H1 (cell line): Measurements from ENCODE around the gene PCIF1. TPM values are rescaled to one million over a fixed set of nuclear protein-coding genes. Genes with fewer than 3 reads are reported as not detected.
"Not testable (repeated sequence)": the region's sequence is repeated elsewhere in the genome, so short reads cannot be mapped to it uniquely, and the experiment has no call there.

ENCODE experiments used
- CTCF ChIA-PET: fragments of 300-600 bp; sonication (Branson Sonifier 250); formaldehyde crosslinking; loops from one replicate; lab custom pipeline; 2021; ENCODE audit not compliant: partially characterized antibody; lab: Charles Lee
- POLR2A ChIA-PET: fragments of 300-600 bp; sonication (Branson Sonifier 250); formaldehyde crosslinking; loops from one replicate; lab custom pipeline; 2021; ENCODE audit warnings: inconsistent platforms; ENCODE audit not compliant: partially characterized antibody; lab: Charles Lee
- DNase-seq, 2 experiments: peaks; one replicate each; pipeline versions ENCODE4 v3.0.0 to v3.0.0-alpha.2; 2010 to 2022; ENCODE audit warnings: low spot score in 2 of 2, low read depth in 1 of 2, mixed read lengths in 1 of 2
- FAIRE-seq: peaks from 2 replicates; lab custom pipeline; 2011; peaks lifted over from hg19 to GRCh38; lab: Jason Lieb, UNC
- H2AFZ ChIP-seq: 2 replicates; pipeline ENCODE4 v1.8.1; 2012; ENCODE audit warnings: low read length, inconsistent platforms
- H2AK5ac ChIP-seq: 2 replicates; pipeline ENCODE4 v1.6.1; 2013; ENCODE audit warnings: low read depth, low read length
- H2BK120ac ChIP-seq: replicated peaks from 2 replicates; pipeline ENCODE3; 2013; ENCODE audit warnings: low read depth, low read length, inconsistent platforms
- H2BK12ac ChIP-seq: 2 replicates; pipeline ENCODE4 v1.6.1; 2013; ENCODE audit warnings: low read depth, low read length
- H2BK15ac ChIP-seq: 2 replicates; pipeline ENCODE4 v1.6.1; 2013; ENCODE audit warnings: low read length
- H2BK20ac ChIP-seq: 2 replicates; pipeline ENCODE4 v1.6.1; 2013; ENCODE audit warnings: low read length
- H2BK5ac ChIP-seq: 2 replicates; pipeline ENCODE4 v1.6.1; 2013; ENCODE audit warnings: low read depth, low read length
- H3K14ac ChIP-seq: 2 replicates; pipeline ENCODE4 v1.6.1; 2013; ENCODE audit warnings: inconsistent platforms; ENCODE audit not compliant: insufficient read length
- H3K18ac ChIP-seq: 2 replicates; pipeline ENCODE4 v1.6.1; 2013; ENCODE audit warnings: low read length; ENCODE audit errors: extremely low read depth
- H3K23ac ChIP-seq: 2 replicates; pipeline ENCODE4 v1.6.1; 2013; ENCODE audit warnings: inconsistent platforms; ENCODE audit not compliant: insufficient read length
- H3K23me2 ChIP-seq: 2 replicates; pipeline ENCODE4 v1.6.1; 2013; ENCODE audit warnings: low read depth, low read length
- H3K27ac ChIP-seq: 2 replicates; pipeline ENCODE4 v1.6.1; 2011; ENCODE audit warnings: low read depth, low read length, inconsistent platforms
- H3K27me3 ChIP-seq, 4 experiments: replicated peaks in 1 of 4; 1 replicate in 1 of 4; 2 replicates in 3 of 4; pipeline versions ENCODE4 v1.6.1 to v1.8.1; 2011 to 2013; ENCODE audit warnings: low read length in 3 of 4, mild to moderate bottlenecking in 3 of 4, inconsistent platforms in 2 of 4, mixed read lengths in 2 of 4, moderate library complexity in 1 of 4; ENCODE audit not compliant: control insufficient read depth in 3 of 4, insufficient read depth in 3 of 4; ENCODE audit errors: extremely low read depth in 1 of 4
- H3K36me3 ChIP-seq, 4 experiments: 2 replicates each; pipeline versions ENCODE4 v1.6.1 to v1.8.1; 2011 to 2013; ENCODE audit warnings: mild to moderate bottlenecking in 4 of 4, low read length in 3 of 4, moderate library complexity in 2 of 4, control low read depth in 1 of 4, inconsistent platforms in 1 of 4; ENCODE audit not compliant: insufficient read depth in 4 of 4, control insufficient read depth in 2 of 4
- H3K4ac ChIP-seq: replicated peaks from 2 replicates; pipeline ENCODE3; 2013; ENCODE audit warnings: low read length, low read depth, mixed read lengths, inconsistent platforms; ENCODE audit not compliant: insufficient read length
- H3K4me1 ChIP-seq, 4 experiments: replicated peaks in 1 of 4; 1 replicate in 1 of 4; 2 replicates in 3 of 4; pipeline versions ENCODE4 v1.6.1 to v1.8.1; 2011 to 2013; ENCODE audit warnings: low read length in 3 of 4, inconsistent platforms in 2 of 4, mixed read lengths in 1 of 4; ENCODE audit not compliant: insufficient read depth in 4 of 4, control insufficient read depth in 3 of 4
- H3K4me2 ChIP-seq, 2 experiments: 2 replicates each; pipeline versions ENCODE4 v1.6.1 to v1.8.1; 2011 to 2013; ENCODE audit warnings: low read depth in 2 of 2, low read length in 2 of 2, control low read depth in 1 of 2, inconsistent platforms in 1 of 2, mild to moderate bottlenecking in 1 of 2; ENCODE audit not compliant: insufficient read depth in 1 of 2
- H3K4me3 ChIP-seq, 4 experiments: fragments of 200-600, 300-600 bp in 1 of 4; sonication (generic), shearing (Covaris generic), sonication (Bioruptor Twin) in 1 of 4; 2 replicates each; pipeline versions ENCODE4 v1.5.1 to v1.8.1; 2011 to 2016; ENCODE audit warnings: low read length in 4 of 4, low read depth in 3 of 4, control low read depth in 2 of 4, inconsistent platforms in 2 of 4, mild to moderate bottlenecking in 2 of 4, mixed read lengths in 1 of 4, moderate library complexity in 1 of 4; ENCODE audit not compliant: insufficient read depth in 2 of 4; ENCODE audit errors: extremely low read depth in 1 of 4
- H3K56ac ChIP-seq: replicated peaks from 2 replicates; pipeline ENCODE3; 2013; ENCODE audit warnings: low read depth, mild to moderate bottlenecking, mixed read lengths, low read length, inconsistent platforms; ENCODE audit not compliant: insufficient read length
- H3K79me1 ChIP-seq: 2 replicates; pipeline ENCODE4 v1.6.1; 2013; ENCODE audit warnings: low read depth, low read length, control low read depth
- H3K79me2 ChIP-seq, 2 experiments: 2 replicates each; pipeline versions ENCODE4 v1.6.1 to v1.8.1; 2012 to 2013; ENCODE audit warnings: low read length in 2 of 2, mild to moderate bottlenecking in 2 of 2, inconsistent platforms in 1 of 2; ENCODE audit not compliant: insufficient read depth in 2 of 2, control insufficient read depth in 1 of 2
- H3K9ac ChIP-seq, 4 experiments: replicated peaks in 1 of 4; 1 replicate in 1 of 4; 2 replicates in 3 of 4; pipeline versions ENCODE4 v1.6.1 to v1.8.1; 2011 to 2013; ENCODE audit warnings: low read depth in 3 of 4, low read length in 3 of 4, control low read depth in 2 of 4, mild to moderate bottlenecking in 2 of 4, moderate library complexity in 2 of 4, inconsistent platforms in 1 of 4; ENCODE audit errors: extremely low read depth in 1 of 4
- H3K9me3 ChIP-seq, 2 experiments: 2 replicates each; pipeline versions ENCODE4 v1.6.1 to v1.8.1; 2012 to 2013; ENCODE audit warnings: mild to moderate bottlenecking in 2 of 2, moderate library complexity in 2 of 2, control low read depth in 1 of 2, inconsistent platforms in 1 of 2, low read depth in 1 of 2, low read length in 1 of 2, mixed read lengths in 1 of 2; ENCODE audit not compliant: insufficient read depth in 2 of 2
- H4K20me1 ChIP-seq, 2 experiments: replicated peaks in 1 of 2; 2 replicates each; pipeline versions ENCODE3 to v1.8.1; 2011 to 2013; ENCODE audit warnings: inconsistent platforms in 2 of 2, low read length in 2 of 2, mild to moderate bottlenecking in 1 of 2; ENCODE audit not compliant: insufficient read depth in 2 of 2, control insufficient read depth in 1 of 2
- H4K5ac ChIP-seq: 2 replicates; pipeline ENCODE4 v1.6.1; 2013; ENCODE audit warnings: low read length, low read depth, mixed read lengths, inconsistent platforms; ENCODE audit not compliant: insufficient read length
- H4K8ac ChIP-seq: 2 replicates; pipeline ENCODE4 v1.8.0; 2013; ENCODE audit warnings: mild to moderate bottlenecking, moderate library complexity, low read length, inconsistent platforms; ENCODE audit not compliant: insufficient read depth; ENCODE audit errors: extremely low read depth
- H4K91ac ChIP-seq: replicated peaks from 2 replicates; pipeline ENCODE3; 2013; ENCODE audit warnings: low read length, mixed read lengths, inconsistent platforms; ENCODE audit not compliant: insufficient read length
- WGBS, 2 experiments: shearing (Covaris generic) in 1 of 2; methylation state at CpG; one replicate each; pipeline versions ENCODE4 v1.1.6 to v1.1.7; 2013 to 2015; ENCODE audit warnings: low lambda C conversion rate in 2 of 2, mixed read lengths in 2 of 2, inconsistent platforms in 1 of 2, low coverage in 1 of 2, missing lambda C conversion rate in 1 of 2; ENCODE audit not compliant: insufficient replicate concordance in 2 of 2, insufficient coverage in 1 of 2, insufficient read length in 1 of 2; ENCODE audit errors: extremely low coverage in 1 of 2, missing lambda C conversion rate in 1 of 2; 5-methylcytosine and 5-hydroxymethylcytosine counted together
- polyA plus RNA-seq, 7 experiments: library from polyadenylated mRNA; depleted of rRNA in 3 of 7; stranded (reverse) in 5 of 7; unstranded in 2 of 7; fragments of >200 nt in 5 of 7; fragments of 200-250 nt in 2 of 7; gene quantifications; 1 replicate in 5 of 7; 2 replicates in 1 of 7; 4 replicates in 1 of 7; pipeline versions ENCODE4 v1.2.1 to v1.2.3, GENCODE V29; 2011 to 2013; ENCODE audit warnings: missing spikeins in 2 of 7, mixed read lengths in 2 of 7
- total RNA-seq: library from RNA; stranded (reverse); fragmentation: NEBNext Ultra II Directional; extraction: Animal tissue kit (Norgen Biotek cat#: 25700); gene quantifications from 2 replicates; pipeline ENCODE4 v1.2.1, GENCODE V29; 2021

PCIF1 gene
- total and polyA plus RNA-seq, 2 of the 8 experiments (the other 6 are each of a cell fraction or from before 2014, with no cell fraction given) = 30.3 to 30.6 TPM

- WGBS, 2 experiments = 94% methylated on average over 6 of the region's 6 CpGs; no CpG with 5 or more reads in 1 of the 2 experiments
- not testable (repeated sequence) for FAIRE-seq
Measured at GRCh38 chr20:45901332-45901731, 33.2 kb upstream of the PCIF1 start.

More at GRCh38 chr20:45901332-45901731, 33.2 kb upstream of the PCIF1 start:
- H3K4ac ChIP-seq, H4K5ac ChIP-seq, H4K20me1 ChIP-seq, H4K8ac ChIP-seq, H3K4me3 ChIP-seq, H3K9ac ChIP-seq, H2BK120ac ChIP-seq, H3K9me3 ChIP-seq, H3K27ac ChIP-seq, H3K23ac ChIP-seq, H3K79me2 ChIP-seq, H3K56ac ChIP-seq, H3K27me3 ChIP-seq, H2AFZ ChIP-seq, DNase-seq, H2BK12ac ChIP-seq, H2AK5ac ChIP-seq, H3K4me2 ChIP-seq, H3K23me2 ChIP-seq, H3K14ac ChIP-seq, H3K79me1 ChIP-seq, H2BK5ac ChIP-seq, H3K18ac ChIP-seq, H2BK15ac ChIP-seq, H3K4me1 ChIP-seq, H2BK20ac ChIP-seq, H4K91ac ChIP-seq: not testable (repeated sequence)
- POLR2A ChIA-PET = interaction anchor here (0.8 to 5.6 kb wide), 7 partner anchors 9 to 48 kb away, joined by 3 to 49 read pairs (median 6); partner anchors contain the start of genes CTSA and NEURL2
- CTCF ChIA-PET = interaction anchor here (1.5 to 3.0 kb wide), 2 partner anchors 9 to 70 kb away, joined by 3 to 24 read pairs; partner anchors contain the start of genes CTSA and NEURL2
- peaks cover 16 to 68% (median 58%) of the 10 kb centered on the region in 4 experiments for H3K36me3 ChIP-seq
